PC-3 (cell line): ENCODE measurements around the gene SF3A2.

ENCODE experiments used
- CTCF ChIP-seq: fragments of 300-600 bp; sonication (generic); conservative IDR thresholded peaks from 2 replicates; pipeline ENCODE4 v1.5.1; 2017; ENCODE audit warnings: antibody characterized with exemption, low read depth, mild to moderate bottlenecking, low read length
- EZH2phosphoT487 ChIP-seq: fragments of 300-600 bp; sonication (generic); IDR thresholded peaks from 2 replicates; pipeline ENCODE4 v1.6.1; 2018; ENCODE audit warnings: mild to moderate bottlenecking, antibody characterized with exemption, low read length, borderline replicate concordance

- TF ChIP-seq EZH2phosphoT487 = no peak
- no peak for TF ChIP-seq CTCF
Measured at GRCh38 chr19:2255112-2255845, 18.7 kb downstream of the SF3A2 start.
